ENCODE data around the gene DBN1.

The DBN1 gene

GRCh38 chr5:177447611-177448243 is 25.7 kb downstream of the DBN1 start:
- TF ChIP-seq, protein P1, sequence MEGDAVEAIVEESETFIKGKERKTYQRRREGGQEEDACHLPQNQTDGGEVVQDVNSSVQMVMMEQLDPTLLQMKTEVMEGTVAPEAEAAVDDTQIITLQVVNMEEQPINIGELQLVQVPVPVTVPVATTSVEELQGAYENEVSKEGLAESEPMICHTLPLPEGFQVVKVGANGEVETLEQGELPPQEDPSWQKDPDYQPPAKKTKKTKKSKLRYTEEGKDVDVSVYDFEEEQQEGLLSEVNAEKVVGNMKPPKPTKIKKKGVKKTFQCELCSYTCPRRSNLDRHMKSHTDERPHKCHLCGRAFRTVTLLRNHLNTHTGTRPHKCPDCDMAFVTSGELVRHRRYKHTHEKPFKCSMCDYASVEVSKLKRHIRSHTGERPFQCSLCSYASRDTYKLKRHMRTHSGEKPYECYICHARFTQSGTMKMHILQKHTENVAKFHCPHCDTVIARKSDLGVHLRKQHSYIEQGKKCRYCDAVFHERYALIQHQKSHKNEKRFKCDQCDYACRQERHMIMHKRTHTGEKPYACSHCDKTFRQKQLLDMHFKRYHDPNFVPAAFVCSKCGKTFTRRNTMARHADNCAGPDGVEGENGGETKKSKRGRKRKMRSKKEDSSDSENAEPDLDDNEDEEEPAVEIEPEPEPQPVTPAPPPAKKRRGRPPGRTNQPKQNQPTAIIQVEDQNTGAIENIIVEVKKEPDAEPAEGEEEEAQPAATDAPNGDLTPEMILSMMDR (IDR thresholded peaks at IDR 0.05; ENCODE audit: low read depth, low read length): peak; percentile 15
- H3K4me3 ChIP-seq (ENCODE audit: low read depth, low read length): peak overlapping the region; percentile 49
- peak; percentile 84 for DNase-seq (ENCODE audit: low read depth, low spot score)
- in situ Hi-C loops (cut with HindIII; ENCODE audit: low sequenced_read_pairs): no loop called here

GRCh38 chr5:177447066-177447610 is 26.3 kb downstream of the DBN1 start:
- no peak for DNase-seq (ENCODE audit: low read depth, low spot score)
- peak overlapping the region; percentile 49 for H3K4me3 ChIP-seq (ENCODE audit: low read depth, low read length)
- TF ChIP-seq, protein P1 (IDR thresholded peaks at IDR 0.05; ENCODE audit: low read depth, low read length): no peak
- in situ Hi-C loops (cut with HindIII; ENCODE audit: low sequenced_read_pairs): no loop called here

- peak; percentile 62 for DNase-seq (ENCODE audit: low read depth, low spot score)
- TF ChIP-seq, protein P1 (IDR thresholded peaks at IDR 0.05; ENCODE audit: low read depth, low read length): peak; percentile 2
Measured at GRCh38 chr5:177446200-177447065, 27.0 kb downstream of the DBN1 start, which contains the start of gene PRR7. Gene PRR7 (plus strand): TSS chr5:177446814. CDS start chr5:177455068, 8,254 bp downstream.

DNA sequence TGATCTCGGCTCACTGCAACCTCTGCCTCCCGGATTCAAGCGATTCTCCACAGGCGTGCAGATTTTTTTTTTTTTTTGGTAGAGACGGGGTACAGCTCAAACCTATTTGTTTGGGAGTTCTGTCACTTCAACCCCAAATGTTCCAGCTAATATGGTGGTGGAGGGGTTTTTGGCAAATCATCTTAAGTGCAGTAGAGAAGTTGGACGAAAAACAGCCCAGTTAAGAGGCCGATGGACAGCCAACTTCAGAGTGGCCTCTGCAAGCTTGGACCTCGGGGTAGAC is 27.6 kb downstream of the DBN1 start:
- no peak for DNase-seq (ENCODE audit: low read depth, low spot score)
- peak overlapping the region; percentile 49 for H3K4me3 ChIP-seq (ENCODE audit: low read depth, low read length)
- TF ChIP-seq, protein P1 (IDR thresholded peaks at IDR 0.05; ENCODE audit: low read depth, low read length): no peak
- in situ Hi-C loops (cut with HindIII; ENCODE audit: low sequenced_read_pairs): no loop called here

More at GRCh38 chr5:177446200-177447065, 27.0 kb downstream of the DBN1 start, which contains the start of gene PRR7:
- in situ Hi-C loops (cut with HindIII; ENCODE audit: low sequenced_read_pairs): no loop called here
- peak within 1 kb of the TSS; percentile 49 for H3K4me3 ChIP-seq (ENCODE audit: low read depth, low read length)

DNA sequence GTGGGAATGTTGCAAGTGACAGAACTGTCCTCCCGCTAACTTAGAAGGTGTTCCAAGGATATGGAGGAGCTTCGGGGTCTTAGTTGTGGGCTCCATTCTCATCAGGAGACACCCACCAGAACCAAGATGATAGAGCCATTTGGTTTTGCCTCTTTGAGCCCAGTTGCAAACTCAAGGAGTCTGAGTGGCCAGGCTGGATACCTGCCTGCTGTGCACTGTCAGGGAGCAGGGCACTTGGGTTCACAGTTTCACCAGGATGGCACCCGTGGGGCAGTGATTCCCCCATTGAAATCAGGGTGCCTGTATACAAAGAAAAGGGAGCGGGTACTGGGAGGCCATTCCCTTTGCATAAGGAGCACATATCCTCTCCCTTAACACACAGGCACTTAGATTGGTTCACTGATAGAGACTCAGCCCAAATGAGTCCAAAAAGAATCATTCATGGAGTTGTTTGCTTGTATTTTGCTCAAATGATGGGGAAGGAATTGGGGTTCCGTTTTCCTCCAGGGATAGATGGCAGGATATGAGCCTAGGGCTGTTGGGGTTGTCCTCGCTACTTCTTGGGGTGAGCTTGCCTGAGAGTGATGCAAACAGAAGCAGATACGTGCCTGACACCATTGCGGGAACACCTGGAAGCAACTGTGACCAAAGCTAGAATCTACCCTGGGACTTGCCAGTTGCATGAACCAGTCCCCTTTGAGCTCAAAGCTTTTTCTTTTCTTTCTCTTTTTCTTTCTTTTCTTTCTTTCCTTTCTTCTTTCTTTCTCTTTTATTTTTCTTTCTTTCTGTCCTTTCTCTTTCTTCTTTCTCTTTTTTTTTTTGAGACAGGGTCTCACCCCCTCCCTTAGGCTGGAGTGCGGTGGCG is 28.1 kb downstream of the DBN1 start:
- in situ Hi-C loops (cut with HindIII; ENCODE audit: low sequenced_read_pairs): no loop called here
- DNase-seq (ENCODE audit: low read depth, low spot score): no peak
- TF ChIP-seq, protein P1 (IDR thresholded peaks at IDR 0.05; ENCODE audit: low read depth, low read length): no peak
- no peak overlapping the region for H3K4me3 ChIP-seq (ENCODE audit: low read depth, low read length)

All from astrocyte of the spinal cord (primary cell).